Measurements from ENCODE around the gene CCDC97.

GRCh38 chr19:41274802-41275201, 35.2 kb upstream of the CCDC97 start:
- TF ChIP-seq CTCF (IDR thresholded peaks at IDR 0.05; ENCODE audit: insufficient read depth, low read length, poor library complexity, severe bottlenecking) (no peak), EZH2phosphoT487 (conservative IDR thresholded peaks at IDR 0.05; ENCODE audit: low read length) (no peak)
